Measurements from ENCODE around the gene MPV17L2.

MPV17L2 gene

DNA sequence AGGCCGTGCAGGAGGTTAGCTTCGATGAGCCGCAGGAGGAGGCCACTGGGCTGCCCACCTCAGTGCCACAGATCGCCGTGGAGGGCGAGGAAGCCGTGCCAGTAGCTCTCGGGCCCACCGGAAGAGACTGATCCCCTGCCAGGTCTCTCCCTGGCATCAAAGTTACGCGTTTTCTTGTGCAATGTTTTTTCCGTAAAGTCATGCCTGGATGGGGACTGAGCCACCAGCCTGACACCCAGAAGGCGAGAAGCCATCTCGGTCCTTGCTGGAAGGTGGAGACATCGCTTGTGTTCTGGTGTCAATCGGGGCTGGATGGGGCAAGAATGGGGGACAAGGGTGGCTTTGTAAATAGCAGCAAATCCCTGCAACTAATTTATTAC is 43.4 kb upstream of the MPV17L2 start:
- TF ChIP-seq MYC (IDR thresholded peaks at IDR 0.05; ENCODE audit: low read depth, low read length), result no peak
- TF ChIP-seq POLR2A (IDR thresholded peaks at IDR 0.05; ENCODE audit: extremely low read depth, insufficient read length), result no peak
- TF ChIP-seq, protein P1, sequence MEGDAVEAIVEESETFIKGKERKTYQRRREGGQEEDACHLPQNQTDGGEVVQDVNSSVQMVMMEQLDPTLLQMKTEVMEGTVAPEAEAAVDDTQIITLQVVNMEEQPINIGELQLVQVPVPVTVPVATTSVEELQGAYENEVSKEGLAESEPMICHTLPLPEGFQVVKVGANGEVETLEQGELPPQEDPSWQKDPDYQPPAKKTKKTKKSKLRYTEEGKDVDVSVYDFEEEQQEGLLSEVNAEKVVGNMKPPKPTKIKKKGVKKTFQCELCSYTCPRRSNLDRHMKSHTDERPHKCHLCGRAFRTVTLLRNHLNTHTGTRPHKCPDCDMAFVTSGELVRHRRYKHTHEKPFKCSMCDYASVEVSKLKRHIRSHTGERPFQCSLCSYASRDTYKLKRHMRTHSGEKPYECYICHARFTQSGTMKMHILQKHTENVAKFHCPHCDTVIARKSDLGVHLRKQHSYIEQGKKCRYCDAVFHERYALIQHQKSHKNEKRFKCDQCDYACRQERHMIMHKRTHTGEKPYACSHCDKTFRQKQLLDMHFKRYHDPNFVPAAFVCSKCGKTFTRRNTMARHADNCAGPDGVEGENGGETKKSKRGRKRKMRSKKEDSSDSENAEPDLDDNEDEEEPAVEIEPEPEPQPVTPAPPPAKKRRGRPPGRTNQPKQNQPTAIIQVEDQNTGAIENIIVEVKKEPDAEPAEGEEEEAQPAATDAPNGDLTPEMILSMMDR (IDR thresholded peaks at IDR 0.05; ENCODE audit: low read depth, low read length), result no peak
- TF ChIP-seq, protein P2, sequence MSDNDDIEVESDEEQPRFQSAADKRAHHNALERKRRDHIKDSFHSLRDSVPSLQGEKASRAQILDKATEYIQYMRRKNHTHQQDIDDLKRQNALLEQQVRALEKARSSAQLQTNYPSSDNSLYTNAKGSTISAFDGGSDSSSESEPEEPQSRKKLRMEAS (IDR thresholded peaks at IDR 0.05; ENCODE audit: low read depth, low read length), result no peak
- DNase-seq (ENCODE audit: low read depth), result no peak
- H3K4me3 ChIP-seq (ENCODE audit: low read depth, low read length), result no peak overlapping the region

DNA sequence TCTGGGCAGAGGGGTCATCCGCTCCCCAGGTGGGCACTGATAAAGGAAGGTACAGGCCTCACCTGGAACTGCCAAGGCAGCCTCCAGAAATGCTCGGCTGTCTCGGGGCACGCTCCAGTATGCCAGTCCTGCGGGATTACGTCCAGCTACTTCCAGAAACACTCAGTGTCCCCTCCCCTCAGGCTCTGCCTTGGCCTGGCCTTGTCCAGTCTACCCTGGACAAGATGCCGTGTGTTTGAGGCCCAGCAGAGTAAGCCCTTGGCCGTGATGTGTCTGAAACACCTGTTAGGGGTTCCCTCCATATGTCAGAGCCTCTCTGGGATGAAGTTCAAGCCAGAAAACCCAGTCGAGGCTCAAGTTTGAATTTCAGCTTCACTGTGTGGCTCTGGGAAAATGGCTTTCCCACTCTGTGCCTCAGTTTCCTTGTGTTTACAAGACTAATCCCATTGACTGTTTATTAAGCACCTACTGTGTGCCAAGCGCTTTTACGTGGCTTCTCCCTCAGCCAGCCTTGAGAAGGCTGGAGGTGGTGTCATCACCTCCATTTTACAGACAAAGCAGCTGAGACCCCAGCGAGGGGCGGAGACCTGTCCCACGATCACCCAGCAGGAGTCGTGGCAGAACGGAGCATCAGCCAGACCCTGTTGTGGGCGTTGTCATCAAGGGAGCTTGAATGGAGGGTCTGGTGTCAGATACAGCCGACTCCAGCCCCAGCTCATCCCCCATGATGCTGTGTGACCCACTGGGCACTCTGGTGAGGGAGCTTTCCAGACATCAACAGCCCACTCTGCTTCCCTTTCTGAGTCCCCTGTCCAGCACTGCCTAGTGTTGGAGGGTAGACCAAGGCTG is 42.0 kb upstream of the MPV17L2 start:
- no peak for TF ChIP-seq MYC (IDR thresholded peaks at IDR 0.05; ENCODE audit: low read depth, low read length)
- TF ChIP-seq, protein P2 (IDR thresholded peaks at IDR 0.05; ENCODE audit: low read depth, low read length), result no peak
- TF ChIP-seq, protein P1 (IDR thresholded peaks at IDR 0.05; ENCODE audit: low read depth, low read length), result no peak
- no peak for TF ChIP-seq POLR2A (IDR thresholded peaks at IDR 0.05; ENCODE audit: extremely low read depth, insufficient read length)
- H3K4me3 ChIP-seq (ENCODE audit: low read depth, low read length), result no peak overlapping the region
- DNase-seq (ENCODE audit: low read depth), result no peak

DNA sequence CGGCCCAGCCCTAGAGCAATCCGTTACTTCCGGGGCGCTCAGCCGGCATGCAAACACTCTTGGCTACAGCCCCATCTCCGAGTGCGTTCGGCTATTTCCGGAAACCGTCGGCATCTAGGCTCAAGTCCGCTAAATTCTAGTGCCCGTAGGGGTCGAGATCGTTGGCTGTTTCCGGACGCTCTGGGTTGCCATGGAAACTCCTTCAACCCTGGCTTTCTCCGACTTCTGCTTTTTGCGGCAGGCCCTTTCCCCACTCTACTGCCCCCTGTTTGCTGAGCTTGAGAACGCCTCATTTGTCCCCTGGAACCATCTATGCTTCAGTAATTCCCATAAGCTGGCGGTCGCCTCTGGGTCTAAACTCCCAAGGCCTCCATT is 40.6 kb upstream of the MPV17L2 start:
- peak; percentile 99 for DNase-seq (ENCODE audit: low read depth)
- H3K4me3 ChIP-seq (ENCODE audit: low read depth, low read length), result peak overlapping the region; percentile 67
- TF ChIP-seq POLR2A (IDR thresholded peaks at IDR 0.05; ENCODE audit: extremely low read depth, insufficient read length) (no peak), MYC (IDR thresholded peaks at IDR 0.05; ENCODE audit: low read depth, low read length) (peak; percentile 74; the same call in 1 of the 2 replicates)
- TF ChIP-seq, protein P2 (IDR thresholded peaks at IDR 0.05; ENCODE audit: low read depth, low read length), result peak; percentile 76
- TF ChIP-seq, protein P1 (IDR thresholded peaks at IDR 0.05; ENCODE audit: low read depth, low read length), result peak; percentile 57

DNA sequence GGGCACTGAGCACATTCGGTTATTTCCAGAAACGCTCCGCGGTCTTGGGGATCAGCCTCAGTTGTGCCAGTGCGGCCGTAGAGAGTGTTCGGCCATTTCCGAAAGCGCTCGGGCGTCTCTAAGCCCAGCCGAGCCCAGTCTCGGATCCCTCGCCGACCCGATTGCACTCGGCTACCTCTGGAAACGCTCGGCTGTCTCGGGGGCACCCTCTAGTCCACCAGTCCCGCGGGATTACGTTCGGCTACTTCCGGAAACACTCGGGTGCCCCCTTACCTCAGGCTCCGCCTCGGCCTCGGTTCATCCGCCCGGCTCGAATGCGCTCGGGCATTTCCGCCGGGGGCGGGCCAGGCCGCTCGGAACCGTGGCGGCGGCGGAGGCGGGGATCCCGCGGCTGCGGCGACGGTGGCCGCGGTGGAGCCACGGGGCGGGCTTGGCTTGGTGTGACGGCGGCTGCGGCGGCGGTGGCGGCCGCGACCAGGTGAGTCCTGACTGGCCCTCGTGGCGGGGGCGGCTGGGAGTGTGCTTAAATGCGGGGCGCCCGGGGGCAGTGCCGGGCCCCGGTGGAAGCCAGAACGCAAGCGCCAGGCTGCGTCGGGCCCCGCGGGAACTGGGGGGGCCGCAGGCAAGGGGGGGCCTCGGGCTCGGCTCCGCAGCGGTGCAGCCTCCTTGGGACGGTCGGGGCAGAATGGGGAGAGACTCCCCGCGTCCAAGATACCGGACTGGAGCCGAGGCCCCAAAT is 40.0 kb upstream of the MPV17L2 start, which contains the start of gene PIK3R2:
Gene PIK3R2 (plus strand): TSS at position 347 of the 739 bp plus-strand sequence. CDS start 2,717 bp downstream, outside the sequence.
- peak; percentile 96 for DNase-seq (ENCODE audit: low read depth)
- TF ChIP-seq POLR2A (IDR thresholded peaks at IDR 0.05; ENCODE audit: extremely low read depth, insufficient read length), result no peak
- TF ChIP-seq, protein P1 (IDR thresholded peaks at IDR 0.05; ENCODE audit: low read depth, low read length), result no peak
- TF ChIP-seq, protein P2 (IDR thresholded peaks at IDR 0.05; ENCODE audit: low read depth, low read length), result peak; percentile 6; the same call in 1 of the 2 replicates
- H3K4me3 ChIP-seq (ENCODE audit: low read depth, low read length), result peak within 1 kb of the TSS; percentile 67

DNA sequence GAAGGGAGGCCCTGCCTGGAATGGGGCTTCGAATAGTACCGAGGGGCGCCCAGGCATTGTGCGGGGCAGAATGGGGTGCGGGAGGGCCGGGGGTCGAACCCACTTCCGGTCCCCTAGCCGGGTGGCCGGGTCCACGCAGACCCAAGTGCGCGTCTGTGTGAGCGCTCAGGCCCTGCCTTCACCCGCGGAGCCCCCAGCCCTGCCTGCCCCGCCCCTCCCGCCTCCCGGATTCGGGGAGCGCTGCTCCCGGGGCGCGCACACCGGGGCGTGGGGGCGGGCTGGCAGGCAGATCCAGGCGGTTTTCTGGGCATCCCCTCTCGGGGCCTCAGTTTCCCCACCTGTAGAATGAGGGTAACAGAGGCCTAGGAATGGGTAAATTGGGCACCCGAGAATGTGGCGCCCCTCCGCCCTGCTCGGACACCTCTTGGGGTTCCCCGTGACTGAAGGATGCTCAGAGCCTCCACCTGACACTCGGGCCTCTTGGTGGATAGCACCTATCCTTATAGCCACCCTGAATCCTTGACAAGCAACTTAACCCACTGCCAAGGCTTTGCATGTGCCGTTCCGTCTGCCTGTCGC is 39.4 kb upstream of the MPV17L2 start:
- peak overlapping the region; percentile 63 for H3K4me3 ChIP-seq (ENCODE audit: low read depth, low read length)
- peak; percentile 28 for DNase-seq (ENCODE audit: low read depth)
- TF ChIP-seq, protein P1 (IDR thresholded peaks at IDR 0.05; ENCODE audit: low read depth, low read length), result no peak
- TF ChIP-seq, protein P2 (IDR thresholded peaks at IDR 0.05; ENCODE audit: low read depth, low read length), result no peak
- TF ChIP-seq POLR2A (IDR thresholded peaks at IDR 0.05; ENCODE audit: extremely low read depth, insufficient read length) (no peak), MYC (IDR thresholded peaks at IDR 0.05; ENCODE audit: low read depth, low read length) (no peak)

Measured in NB4 (cell line).